ENCODE measurements around the gene GINM1. TPM values are rescaled to one million over a fixed set of nuclear protein-coding genes. Genes with fewer than 3 reads are reported as not detected.

Gene GINM1
- total RNA-seq, 1 experiment from 2014 or later, result 25.0 TPM

DNA sequence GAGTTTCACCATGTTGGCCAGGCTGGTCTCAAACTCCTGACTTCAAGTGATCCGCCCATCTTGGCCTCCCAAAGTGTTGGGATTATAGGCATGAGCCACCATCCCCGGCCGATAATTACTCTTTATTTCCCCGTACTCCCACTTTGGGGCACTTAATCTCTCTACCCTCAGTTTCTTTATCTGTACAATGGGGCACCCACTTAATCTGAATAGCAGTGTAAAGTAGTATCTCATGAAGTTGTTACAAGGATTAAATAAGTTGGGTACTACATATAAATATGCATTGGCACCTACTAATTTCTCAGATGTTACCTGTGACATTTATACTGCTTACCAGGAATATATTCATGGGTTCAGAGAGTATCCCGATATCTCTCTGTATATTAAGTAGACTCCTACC is 15.2 kb downstream of the GINM1 start:
- no peak for DNase-seq (ENCODE audit: low read depth, low spot score)
- H3K9ac ChIP-seq (ENCODE audit: low read length), result no peak overlapping the region
- no peaks in the 10 kb centered on the region for H3K79me2 ChIP-seq (ENCODE audit: insufficient read depth, low read length)
- H3K27ac ChIP-seq (ENCODE audit: low read depth, low read length), result no peak overlapping the region
- ATAC-seq, result no peak
- no peaks in the 10 kb centered on the region for H3K9me3 ChIP-seq (ENCODE audit: control insufficient read depth in 1 of 2, insufficient read depth in 1 of 2, low read depth in 1 of 2, low read length in 2 of 2)
- ChIA-PET CTCF (no interaction called here), POLR2A (no interaction called here), RAD21 (ENCODE audit: low non-redundant PET in 1 of 2, low total read pairs in 2 of 2, uncharacterized antibody in 2 of 2, unreplicated experiment in 2 of 2) (no interaction called here)
- H3K4me2 ChIP-seq (ENCODE audit: low read length), result no peak overlapping the region
- intact Hi-C loops (cut with micrococcal nuclease), result no loop called here
- H3K4me3 ChIP-seq (replicated peaks in 1 of 2; ENCODE audit: low read depth in 1 of 2, low read length in 2 of 2), result no peak overlapping the region
- TF ChIP-seq EGR1 (IDR thresholded peaks at IDR 0.05; ENCODE audit: low read depth), result no peak
- TF ChIP-seq JUND (IDR thresholded peaks at IDR 0.05), result no peak
- no peak for TF ChIP-seq EZH2phosphoT487 (IDR thresholded peaks at IDR 0.05; ENCODE audit: borderline replicate concordance)
- TF ChIP-seq, protein P1, sequence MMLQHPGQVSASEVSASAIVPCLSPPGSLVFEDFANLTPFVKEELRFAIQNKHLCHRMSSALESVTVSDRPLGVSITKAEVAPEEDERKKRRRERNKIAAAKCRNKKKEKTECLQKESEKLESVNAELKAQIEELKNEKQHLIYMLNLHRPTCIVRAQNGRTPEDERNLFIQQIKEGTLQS (IDR thresholded peaks at IDR 0.05), result no peak
- no peak for TF ChIP-seq POLR2A (IDR thresholded peaks at IDR 0.05; ENCODE audit: borderline replicate concordance, extremely low read depth, insufficient read depth, insufficient read length)
- TF ChIP-seq TCF7L2 (IDR thresholded peaks at IDR 0.05; ENCODE audit: borderline replicate concordance, extremely low read depth, insufficient read depth, insufficient read length), result no peak
- TF ChIP-seq ELF1 (IDR thresholded peaks at IDR 0.05; ENCODE audit: borderline replicate concordance, low read depth), result no peak
- no peak for TF ChIP-seq POLR2AphosphoS5 (IDR thresholded peaks at IDR 0.05; ENCODE audit: low read depth, low read length)
- no peak for TF ChIP-seq ZNF274 (IDR thresholded peaks at IDR 0.05; ENCODE audit: low read depth, low read length)
- TF ChIP-seq ZFX (IDR thresholded peaks at IDR 0.05), result no peak
- TF ChIP-seq SP1 (IDR thresholded peaks at IDR 0.05; ENCODE audit: low read depth), result no peak
- H2AFZ ChIP-seq (ENCODE audit: low read depth, low read length, poor library complexity, severe bottlenecking), result no peak overlapping the region
- H3K27me3 ChIP-seq (ENCODE audit: insufficient read depth, low read length), result no peaks in the 10 kb centered on the region
- H3K36me3 ChIP-seq (ENCODE audit: control insufficient read depth in 1 of 2, insufficient read depth in 2 of 2, low read length in 2 of 2), result peaks cover 5 to 12% of the 10 kb centered on the region in 2 experiments; a peak in 2 of 4 replicates
- no peaks in the 10 kb centered on the region for H3K9me2 ChIP-seq (ENCODE audit: insufficient read depth)
- no peaks in the 10 kb centered on the region for H3K4me1 ChIP-seq (ENCODE audit: control insufficient read depth in 1 of 2, insufficient read depth in 2 of 2, low read length in 2 of 2)
- no TSS peak for BruUV-seq (replicated peaks)
- no peaks in the 10 kb centered on the region for H4K20me1 ChIP-seq (ENCODE audit: insufficient read depth)

DNA sequence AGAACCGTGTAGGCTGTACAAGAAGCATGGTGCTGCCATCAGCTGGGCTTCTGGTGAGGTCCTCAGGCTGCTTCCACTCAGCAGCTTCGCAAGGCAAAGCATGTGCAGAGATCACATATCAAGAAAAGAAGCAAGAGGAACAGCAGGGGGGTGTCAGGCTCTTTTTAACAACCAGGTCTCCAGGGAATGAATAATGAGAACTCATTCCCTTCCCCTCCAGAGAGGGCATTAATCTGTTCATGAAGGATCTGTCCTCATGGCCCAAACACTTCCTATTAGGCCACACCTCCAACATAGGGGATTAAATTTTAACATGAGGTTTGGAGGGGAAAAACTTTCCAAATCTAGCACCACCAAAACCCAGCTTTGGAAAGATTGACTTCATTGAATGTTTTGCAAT is 20.0 kb downstream of the GINM1 start:
- intact Hi-C loops (cut with micrococcal nuclease), result no loop called here
- no peak for ATAC-seq
- Histone ChIP-seq H3K4me3 (replicated peaks in 1 of 2; ENCODE audit: low read depth in 1 of 2, low read length in 2 of 2) (no peak overlapping the region), H3K36me3 (ENCODE audit: control insufficient read depth in 1 of 2, insufficient read depth in 2 of 2, low read length in 2 of 2) (peaks cover 3 to 18% of the 10 kb centered on the region in 2 experiments; a peak in 3 of 4 replicates), H3K4me2 (ENCODE audit: low read length) (no peak overlapping the region), H4K20me1 (ENCODE audit: insufficient read depth) (no peaks in the 10 kb centered on the region), H3K4me1 (ENCODE audit: control insufficient read depth in 1 of 2, insufficient read depth in 2 of 2, low read length in 2 of 2) (no peaks in the 10 kb centered on the region), H3K27me3 (ENCODE audit: insufficient read depth, low read length) (no peaks in the 10 kb centered on the region), H3K9ac (ENCODE audit: low read length) (no peak overlapping the region), H3K27ac (ENCODE audit: low read depth, low read length) (no peak overlapping the region), H2AFZ (ENCODE audit: low read depth, low read length, poor library complexity, severe bottlenecking) (no peak overlapping the region), H3K9me2 (ENCODE audit: insufficient read depth) (no peaks in the 10 kb centered on the region), H3K9me3 (ENCODE audit: control insufficient read depth in 1 of 2, insufficient read depth in 1 of 2, low read depth in 1 of 2, low read length in 2 of 2) (no peaks in the 10 kb centered on the region), H3K79me2 (ENCODE audit: insufficient read depth, low read length) (no peaks in the 10 kb centered on the region)
- no peak for DNase-seq (ENCODE audit: low read depth, low spot score)
- CTCF ChIA-PET, result no interaction called here
- POLR2A ChIA-PET, result no interaction called here
- TF ChIP-seq CEBPB (IDR thresholded peaks at IDR 0.05; ENCODE audit: low read depth) (no peak), ZFX (IDR thresholded peaks at IDR 0.05) (no peak)
- TF ChIP-seq, protein P1 (IDR thresholded peaks at IDR 0.05), result no peak
- RAD21 ChIA-PET (ENCODE audit: low non-redundant PET in 1 of 2, low total read pairs in 2 of 2, uncharacterized antibody in 2 of 2, unreplicated experiment in 2 of 2), result no interaction called here
- no TSS peak for BruUV-seq (replicated peaks)
